Measurements from ENCODE around the gene C4A. TPM values are rescaled to one million over a fixed set of nuclear protein-coding genes. Genes with fewer than 3 reads are reported as not detected.
"Not testable (repeated sequence)": the region's sequence is repeated elsewhere in the genome, so short reads cannot be mapped to it uniquely, and the experiment has no call there.

The C4A gene
- total RNA-seq, 2 experiments from 2014 or later, result 3.0 to 3.7 TPM

DNA sequence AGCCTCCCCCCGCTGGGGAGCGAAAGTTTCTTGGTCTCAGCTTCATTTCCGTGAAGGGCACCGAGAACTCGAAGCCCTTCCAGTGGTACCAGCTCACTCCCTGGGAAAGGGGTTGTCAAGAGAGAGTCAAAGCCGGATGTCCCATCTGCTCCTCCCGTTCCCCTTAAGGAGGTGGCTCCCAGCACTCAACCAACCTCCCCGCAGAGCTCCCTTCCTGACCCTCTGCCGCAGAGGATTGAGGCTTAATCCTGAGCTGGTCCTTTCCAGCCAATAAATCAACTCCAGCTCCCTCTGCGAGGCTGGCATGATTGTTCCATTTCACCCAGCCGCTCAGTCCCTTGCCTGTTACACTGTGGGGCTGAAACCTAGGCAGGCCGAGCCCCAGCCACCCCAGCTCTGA is 26.8 kb downstream of the C4A start:
- CTCF ChIA-PET, POLR2A ChIA-PET: not testable (repeated sequence)

DNA sequence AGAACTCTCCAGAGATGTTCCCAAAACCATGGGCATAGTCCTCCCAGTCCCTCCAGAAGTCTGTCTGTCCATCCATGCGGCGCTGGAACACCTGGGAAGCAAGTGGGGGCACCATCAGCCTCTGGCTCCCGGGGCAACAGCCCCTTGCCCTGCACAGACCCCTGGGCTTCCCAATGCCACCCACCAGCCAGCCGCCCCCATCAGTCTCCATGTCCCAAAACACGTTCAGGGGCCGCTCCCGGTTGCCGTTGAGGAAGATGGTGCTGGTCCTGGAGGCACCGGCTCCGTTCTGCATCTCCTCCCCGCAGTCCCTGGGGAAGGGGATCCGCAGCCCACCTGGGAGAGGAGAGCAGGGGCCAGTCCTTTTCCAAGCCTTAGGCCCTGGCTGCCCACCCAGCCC is 27.7 kb downstream of the C4A start:
- CTCF ChIA-PET, POLR2A ChIA-PET: not testable (repeated sequence)

DNA sequence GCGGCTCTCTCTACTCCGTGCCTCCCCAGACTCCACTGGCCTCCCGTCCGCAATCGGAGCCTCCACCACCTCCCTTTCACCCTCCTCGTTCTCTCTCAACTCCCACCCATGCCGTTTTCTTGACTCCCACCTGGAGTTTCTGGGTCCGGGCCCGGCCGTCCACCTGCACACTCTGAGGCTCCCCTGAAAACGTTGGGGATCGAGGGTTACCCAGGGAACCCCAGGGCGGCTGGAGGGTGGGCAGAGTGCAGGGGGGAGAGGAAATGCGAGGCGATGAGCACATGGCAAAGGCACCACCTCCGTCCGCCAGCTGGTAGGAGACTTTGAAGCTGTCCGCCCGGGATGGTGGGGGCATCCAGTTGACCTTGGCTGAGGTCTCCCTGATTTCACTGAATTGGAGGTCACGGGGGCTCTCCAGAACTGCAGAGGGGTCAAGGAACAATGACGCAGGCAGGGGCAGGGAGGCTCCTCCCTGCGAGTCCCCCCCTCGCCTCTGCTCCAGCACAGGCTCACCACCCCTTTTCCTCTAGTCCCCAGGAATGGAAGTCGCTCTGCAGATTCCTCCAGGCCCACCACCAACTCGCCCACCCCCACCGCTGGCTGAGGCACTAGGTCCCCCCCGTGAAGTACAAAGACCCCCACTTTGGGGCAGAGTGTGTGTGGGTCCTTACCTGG is 29.1 kb downstream of the C4A start:
- CTCF ChIA-PET, result not testable (repeated sequence)

DNA sequence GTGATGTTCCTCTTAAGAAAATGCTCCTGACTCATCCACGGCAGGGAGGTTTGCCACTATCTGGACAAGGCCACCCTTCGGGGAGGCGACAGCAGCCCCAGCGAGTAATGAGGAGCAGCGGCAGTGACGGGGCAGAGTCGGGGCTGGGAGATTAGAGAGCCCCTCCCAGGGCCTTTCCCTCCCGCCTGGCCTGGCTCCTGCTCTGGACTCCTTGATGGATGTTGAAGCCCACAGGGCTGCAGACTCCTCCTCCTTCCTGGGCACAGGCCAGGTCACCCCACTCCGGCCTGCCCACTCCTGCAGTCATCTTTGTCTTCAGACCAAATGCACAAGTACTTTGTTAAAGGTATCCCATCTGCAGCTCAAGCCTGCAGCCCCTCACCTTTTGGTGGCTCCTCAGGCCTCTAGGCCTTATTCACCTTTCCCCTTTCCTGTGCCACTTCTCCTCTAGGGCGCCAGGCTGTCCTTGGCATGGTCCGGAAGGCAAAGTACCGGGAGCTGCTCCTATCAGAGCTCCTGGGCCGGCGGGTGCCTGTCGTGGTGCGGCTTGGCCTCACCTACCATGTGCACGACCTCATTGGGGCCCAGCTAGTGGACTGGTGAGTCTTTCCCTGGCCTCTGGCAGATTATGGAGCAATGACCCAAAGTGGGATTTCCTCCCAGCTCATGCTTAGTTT is 31.2 kb downstream of the C4A start:
- POLR2A ChIA-PET, CTCF ChIA-PET: not testable (repeated sequence)

More for the DNA sequence above, 29.1 kb downstream of the C4A start:
- POLR2A ChIA-PET, result not testable (repeated sequence)

DNA sequence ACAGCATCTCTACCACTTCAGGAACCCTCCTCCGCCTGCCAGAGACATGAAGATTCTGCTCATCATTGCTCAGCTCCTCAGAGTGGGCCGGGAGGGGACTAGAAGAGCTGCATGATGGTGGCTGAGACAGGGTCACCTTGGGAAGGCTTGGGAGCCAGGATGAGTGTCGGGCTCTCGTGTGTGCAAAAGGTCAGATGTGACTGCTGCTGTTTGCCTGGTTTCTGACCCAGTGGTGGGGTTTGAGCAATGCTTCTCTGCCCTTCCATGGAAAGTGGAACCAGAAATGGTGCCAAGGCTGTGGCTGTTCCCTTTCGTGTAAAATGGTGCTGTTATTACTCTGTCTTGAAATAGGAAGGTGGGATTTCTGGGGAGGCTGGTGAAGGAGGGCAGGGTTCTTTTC is 31.9 kb downstream of the C4A start:
- POLR2A ChIA-PET, CTCF ChIA-PET: not testable (repeated sequence)

DNA sequence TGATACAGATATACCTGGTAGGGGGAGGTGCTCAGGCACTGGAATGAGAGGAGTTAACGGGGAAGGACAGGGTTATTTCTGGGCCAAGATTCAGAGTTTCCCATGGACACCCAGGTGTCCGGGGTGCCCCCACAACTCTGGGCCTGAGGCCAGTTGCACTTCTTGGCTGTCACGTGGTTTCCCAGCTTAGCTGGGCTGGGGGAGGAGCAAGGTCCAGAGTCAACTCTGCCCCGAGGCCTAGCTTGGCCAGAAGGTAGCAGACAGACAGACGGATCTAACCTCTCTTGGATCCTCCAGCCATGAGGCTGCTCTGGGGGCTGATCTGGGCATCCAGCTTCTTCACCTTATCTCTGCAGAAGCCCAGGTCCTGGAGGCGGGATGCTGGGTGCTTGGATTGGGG is 32.7 kb downstream of the C4A start, which contains the start of gene C4B:
Gene C4B, plus strand, starts transcription at position 249 of the 400 bp plus-strand sequence. Its CDS starts 51 bp downstream, at position 300.
- POLR2A ChIA-PET, CTCF ChIA-PET: not testable (repeated sequence)

DNA sequence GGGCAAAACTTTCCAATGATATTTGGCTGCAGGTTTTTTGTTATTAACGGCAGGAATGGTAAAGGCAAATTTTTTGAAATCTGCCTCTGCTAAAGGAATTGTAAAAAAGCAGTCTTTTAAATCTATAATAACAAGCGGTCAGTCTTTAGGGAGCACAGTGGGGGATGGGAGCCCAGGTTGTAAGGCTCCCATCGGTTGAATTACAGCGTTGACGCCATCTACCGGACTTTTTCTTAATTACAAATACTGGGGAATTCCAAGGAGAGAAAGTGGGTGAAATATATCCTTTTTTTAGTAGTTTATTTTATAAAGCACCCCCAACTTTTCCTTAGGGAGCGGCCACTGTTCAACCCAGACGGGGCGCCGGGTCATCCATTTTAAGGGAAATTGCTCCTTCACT is 40.2 kb downstream of the C4A start:
- CTCF ChIA-PET, POLR2A ChIA-PET: not testable (repeated sequence)

DNA sequence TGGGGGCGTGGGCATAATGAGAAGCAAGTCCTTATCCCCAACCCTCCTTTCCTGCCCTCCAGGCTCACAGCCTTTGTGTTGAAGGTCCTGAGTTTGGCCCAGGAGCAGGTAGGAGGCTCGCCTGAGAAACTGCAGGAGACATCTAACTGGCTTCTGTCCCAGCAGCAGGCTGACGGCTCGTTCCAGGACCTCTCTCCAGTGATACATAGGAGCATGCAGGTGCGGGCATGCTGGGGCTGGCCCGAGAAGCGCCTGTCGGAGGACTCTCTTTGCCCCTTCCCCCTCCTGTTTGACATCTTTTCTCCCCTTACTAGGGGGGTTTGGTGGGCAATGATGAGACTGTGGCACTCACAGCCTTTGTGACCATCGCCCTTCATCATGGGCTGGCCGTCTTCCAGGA is 46.8 kb downstream of the C4A start:
- POLR2A ChIA-PET, CTCF ChIA-PET: not testable (repeated sequence)

DNA sequence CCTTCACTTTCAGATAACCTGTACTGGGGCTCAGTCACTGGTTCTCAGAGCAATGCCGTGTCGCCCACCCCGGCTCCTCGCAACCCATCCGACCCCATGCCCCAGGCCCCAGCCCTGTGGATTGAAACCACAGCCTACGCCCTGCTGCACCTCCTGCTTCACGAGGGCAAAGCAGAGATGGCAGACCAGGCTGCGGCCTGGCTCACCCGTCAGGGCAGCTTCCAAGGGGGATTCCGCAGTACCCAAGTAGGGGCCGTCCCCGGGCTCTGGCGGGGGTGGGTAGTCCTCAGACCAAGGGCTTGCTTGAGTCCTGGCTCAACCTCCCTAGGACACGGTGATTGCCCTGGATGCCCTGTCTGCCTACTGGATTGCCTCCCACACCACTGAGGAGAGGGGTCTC is 47.7 kb downstream of the C4A start:
- CTCF ChIA-PET, POLR2A ChIA-PET: not testable (repeated sequence)

DNA sequence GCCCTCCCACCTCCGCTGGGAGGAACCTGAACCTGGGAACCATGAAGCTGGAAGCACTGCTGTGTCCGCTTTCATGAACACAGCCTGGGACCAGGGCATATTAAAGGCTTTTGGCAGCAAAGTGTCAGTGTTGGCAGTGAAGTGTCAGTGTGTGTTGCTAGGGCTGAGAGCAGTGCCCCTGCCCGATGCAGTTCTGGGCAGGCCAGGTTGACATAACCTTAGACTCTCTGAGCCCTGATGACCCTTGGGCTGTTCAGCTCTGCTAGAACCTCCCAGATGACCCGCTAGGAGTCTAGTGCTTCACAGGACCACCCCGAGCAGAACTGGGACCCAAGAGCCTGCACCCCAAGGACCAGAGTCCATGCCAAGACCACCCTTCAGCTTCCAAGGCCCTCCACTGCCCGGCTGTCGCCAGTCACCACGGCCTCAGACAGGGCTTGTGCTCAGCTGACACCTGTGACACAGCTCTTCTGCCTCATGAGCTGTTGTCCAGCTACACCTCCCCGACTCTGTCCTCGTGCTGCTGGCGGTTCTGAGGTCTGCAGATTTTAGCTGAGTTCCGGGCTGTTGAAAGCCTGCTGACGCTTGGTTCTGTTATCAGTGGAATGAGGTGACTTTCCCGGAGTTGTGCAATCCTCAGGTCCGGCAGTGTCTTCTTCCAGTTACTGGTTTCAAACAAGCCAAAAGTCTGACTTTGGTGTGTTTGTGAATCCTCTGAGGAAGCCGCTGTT is 53.6 kb downstream of the C4A start:
- CTCF ChIA-PET, POLR2A ChIA-PET: not testable (repeated sequence)

DNA sequence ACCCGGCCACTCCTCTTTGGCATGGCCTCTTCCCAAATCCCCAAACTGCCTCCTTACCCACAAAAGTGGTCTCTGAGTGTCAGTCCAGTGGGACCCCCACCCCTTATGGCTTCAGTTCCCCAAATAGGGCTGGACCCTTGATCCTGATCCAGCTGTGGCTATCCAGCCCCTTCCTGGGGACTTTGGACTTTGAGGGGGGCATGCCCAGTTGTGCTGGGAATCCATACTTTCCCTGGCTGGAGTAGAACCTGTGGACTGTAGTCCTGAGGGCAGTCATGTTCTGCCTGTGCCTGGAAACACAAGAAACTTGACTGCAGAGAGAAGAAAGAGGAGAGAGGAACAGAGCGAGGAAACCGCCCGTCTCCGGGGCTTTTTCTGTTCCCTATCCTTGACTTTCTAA is 55.3 kb downstream of the C4A start:
- POLR2A ChIA-PET, CTCF ChIA-PET: not testable (repeated sequence)

DNA sequence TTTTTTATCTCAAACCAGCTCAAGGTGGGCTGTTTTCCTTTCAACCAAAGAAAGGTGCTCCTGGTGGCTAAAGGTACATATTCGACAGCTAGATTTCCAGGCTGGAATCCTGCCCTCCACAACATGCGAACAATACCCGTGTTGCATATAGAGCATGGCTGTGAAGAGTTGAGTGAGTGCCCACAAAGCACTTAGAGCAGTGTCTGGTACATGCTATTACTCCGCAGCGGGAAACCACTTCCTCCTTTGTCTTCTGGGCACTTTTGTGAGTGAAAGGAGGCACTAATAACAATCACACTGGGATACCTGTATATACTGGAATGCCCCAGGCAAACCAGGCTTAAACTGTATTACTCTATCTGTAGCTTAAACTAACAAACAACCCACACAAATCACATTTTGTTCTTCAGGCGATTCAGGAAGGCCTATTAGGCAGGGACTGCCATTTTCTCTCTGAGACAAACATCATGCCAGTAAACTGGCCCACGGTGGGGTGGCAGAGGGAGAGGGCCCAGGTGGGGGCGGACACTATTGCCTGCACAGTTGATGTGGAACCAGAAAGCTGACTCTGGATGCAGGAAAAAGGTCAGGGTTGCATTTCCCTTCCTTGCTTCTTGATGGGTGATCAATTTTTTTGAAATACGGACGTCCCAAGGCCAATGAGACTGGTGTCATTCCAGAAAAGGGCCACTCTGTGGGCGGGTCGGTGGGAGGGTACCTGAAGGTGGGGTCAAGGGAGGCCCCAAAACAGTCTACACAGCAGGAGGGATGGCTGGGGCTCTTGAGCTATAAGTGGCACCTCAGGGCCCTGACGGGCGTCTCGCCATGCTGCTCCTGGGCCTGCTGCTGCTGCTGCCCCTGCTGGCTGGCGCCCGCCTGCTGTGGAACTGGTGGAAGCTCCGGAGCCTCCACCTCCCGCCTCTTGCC is 56.0 kb downstream of the C4A start, which contains the start of gene CYP21A2:
Gene CYP21A2, plus strand, starts transcription at position 818 of the 927 bp plus-strand sequence. Its CDS starts 8 bp downstream, at position 826.
- CTCF ChIA-PET, POLR2A ChIA-PET: not testable (repeated sequence)

DNA sequence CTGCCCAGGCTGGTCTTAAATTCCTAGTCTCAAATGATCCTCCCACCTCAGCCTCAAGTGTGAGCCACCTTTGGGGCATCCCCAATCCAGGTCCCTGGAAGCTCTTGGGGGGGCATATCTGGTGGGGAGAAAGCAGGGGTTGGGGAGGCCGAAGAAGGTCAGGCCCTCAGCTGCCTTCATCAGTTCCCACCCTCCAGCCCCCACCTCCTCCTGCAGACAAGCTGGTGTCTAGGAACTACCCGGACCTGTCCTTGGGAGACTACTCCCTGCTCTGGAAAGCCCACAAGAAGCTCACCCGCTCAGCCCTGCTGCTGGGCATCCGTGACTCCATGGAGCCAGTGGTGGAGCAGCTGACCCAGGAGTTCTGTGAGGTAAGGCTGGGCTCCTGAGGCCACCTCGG is 57.0 kb downstream of the C4A start:
- POLR2A ChIA-PET, CTCF ChIA-PET: not testable (repeated sequence)

DNA sequence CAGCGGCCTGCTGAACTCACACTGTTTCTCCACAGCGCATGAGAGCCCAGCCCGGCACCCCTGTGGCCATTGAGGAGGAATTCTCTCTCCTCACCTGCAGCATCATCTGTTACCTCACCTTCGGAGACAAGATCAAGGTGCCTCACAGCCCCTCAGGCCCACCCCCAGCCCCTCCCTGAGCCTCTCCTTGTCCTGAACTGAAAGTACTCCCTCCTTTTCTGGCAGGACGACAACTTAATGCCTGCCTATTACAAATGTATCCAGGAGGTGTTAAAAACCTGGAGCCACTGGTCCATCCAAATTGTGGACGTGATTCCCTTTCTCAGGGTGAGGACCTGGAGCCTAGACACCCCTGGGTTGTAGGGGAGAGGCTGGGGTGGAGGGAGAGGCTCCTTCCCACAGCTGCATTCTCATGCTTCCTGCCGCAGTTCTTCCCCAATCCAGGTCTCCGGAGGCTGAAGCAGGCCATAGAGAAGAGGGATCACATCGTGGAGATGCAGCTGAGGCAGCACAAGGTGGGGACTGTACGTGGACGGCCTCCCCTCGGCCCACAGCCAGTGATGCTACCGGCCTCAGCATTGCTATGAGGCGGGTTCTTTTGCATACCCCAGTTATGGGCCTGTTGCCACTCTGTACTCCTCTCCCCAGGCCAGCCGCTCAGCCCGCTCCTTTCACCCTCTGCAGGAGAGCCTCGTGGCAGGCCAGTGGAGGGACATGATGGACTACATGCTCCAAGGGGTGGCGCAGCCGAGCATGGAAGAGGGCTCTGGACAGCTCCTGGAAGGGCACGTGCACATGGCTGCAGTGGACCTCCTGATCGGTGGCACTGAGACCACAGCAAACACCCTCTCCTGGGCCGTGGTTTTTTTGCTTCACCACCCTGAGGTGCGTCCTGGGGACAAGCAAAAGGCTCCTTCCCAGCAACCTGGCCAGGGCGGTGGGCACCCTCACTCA is 57.7 kb downstream of the C4A start:
- CTCF ChIA-PET, POLR2A ChIA-PET: not testable (repeated sequence)

DNA sequence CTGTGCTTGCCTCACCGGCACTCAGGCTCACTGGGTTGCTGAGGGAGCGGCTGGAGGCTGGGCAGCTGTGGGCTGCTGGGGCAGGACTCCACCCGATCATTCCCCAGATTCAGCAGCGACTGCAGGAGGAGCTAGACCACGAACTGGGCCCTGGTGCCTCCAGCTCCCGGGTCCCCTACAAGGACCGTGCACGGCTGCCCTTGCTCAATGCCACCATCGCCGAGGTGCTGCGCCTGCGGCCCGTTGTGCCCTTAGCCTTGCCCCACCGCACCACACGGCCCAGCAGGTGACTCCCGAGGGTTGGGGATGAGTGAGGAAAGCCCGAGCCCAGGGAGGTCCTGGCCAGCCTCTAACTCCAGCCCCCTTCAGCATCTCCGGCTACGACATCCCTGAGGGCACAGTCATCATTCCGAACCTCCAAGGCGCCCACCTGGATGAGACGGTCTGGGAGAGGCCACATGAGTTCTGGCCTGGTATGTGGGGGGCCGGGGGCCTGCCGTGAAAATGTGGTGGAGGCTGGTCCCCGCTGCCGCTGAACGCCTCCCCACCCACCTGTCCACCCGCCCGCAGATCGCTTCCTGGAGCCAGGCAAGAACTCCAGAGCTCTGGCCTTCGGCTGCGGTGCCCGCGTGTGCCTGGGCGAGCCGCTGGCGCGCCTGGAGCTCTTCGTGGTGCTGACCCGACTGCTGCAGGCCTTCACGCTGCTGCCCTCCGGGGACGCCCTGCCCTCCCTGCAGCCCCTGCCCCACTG is 58.6 kb downstream of the C4A start:
- CTCF ChIA-PET, POLR2A ChIA-PET: not testable (repeated sequence)

DNA sequence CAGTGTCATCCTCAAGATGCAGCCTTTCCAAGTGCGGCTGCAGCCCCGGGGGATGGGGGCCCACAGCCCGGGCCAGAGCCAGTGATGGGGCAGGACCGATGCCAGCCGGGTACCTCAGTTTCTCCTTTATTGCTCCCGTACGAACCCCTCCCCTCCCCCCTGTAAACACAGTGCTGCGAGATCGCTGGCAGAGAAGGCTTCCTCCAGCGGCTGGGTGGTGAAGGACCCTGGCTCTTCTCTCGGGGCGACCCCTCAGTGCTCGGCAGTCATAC is 59.1 kb downstream of the C4A start:
- POLR2A ChIA-PET, CTCF ChIA-PET: not testable (repeated sequence)

DNA sequence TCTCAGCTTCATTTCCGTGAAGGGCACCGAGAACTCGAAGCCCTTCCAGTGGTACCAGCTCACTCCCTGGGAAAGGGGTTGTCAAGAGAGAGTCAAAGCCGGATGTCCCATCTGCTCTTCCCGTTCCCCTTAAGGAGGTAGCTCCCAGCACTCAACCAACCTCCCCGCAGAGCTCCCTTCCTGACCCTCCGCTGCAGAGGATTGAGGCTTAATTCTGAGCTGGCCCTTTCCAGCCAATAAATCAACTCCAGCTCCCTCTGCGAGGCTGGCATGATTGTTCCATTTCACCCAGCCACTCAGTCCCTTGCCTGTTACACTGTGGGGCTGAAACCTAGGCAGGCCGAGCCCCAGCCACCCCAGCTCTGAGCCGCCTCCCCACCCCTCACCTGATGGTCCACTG is 59.5 kb downstream of the C4A start:
- POLR2A ChIA-PET, CTCF ChIA-PET: not testable (repeated sequence)

DNA sequence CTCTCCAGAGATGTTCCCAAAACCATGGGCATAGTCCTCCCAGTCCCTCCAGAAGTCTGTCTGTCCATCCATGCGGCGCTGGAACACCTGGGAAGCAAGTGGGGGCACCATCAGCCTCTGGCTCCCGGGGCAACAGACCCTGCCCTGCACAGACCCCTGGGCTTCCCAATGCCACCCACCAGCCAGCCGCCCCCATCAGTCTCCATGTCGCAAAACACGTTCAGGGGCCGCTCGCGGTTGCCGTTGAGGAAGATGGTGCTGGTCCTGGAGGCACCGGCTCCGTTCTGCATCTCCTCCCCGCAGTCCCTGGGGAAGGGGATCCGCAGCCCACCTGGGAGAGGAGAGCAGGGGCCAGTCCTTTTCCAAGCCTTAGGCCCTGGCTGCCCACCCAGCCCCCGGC is 60.4 kb downstream of the C4A start:
- POLR2A ChIA-PET, CTCF ChIA-PET: not testable (repeated sequence)

All from activated CD8-positive, alpha-beta memory T cell treated with anti-CD3 and anti-CD28 coated beads for 36 hours (primary cell).